GM18861 (cell line): ENCODE results near the gene LBP.
"Not testable (repeated sequence)": the region's sequence is repeated elsewhere in the genome, so short reads cannot be mapped to it uniquely, and the experiment has no call there.

ENCODE experiments used
- ATAC-seq: cut with Tn5 transposase; IDR thresholded peaks from one replicate; pipeline ENCODE4 v1.9.1; 2021; ENCODE audit not compliant: unreplicated experiment

LBP gene

DNA sequence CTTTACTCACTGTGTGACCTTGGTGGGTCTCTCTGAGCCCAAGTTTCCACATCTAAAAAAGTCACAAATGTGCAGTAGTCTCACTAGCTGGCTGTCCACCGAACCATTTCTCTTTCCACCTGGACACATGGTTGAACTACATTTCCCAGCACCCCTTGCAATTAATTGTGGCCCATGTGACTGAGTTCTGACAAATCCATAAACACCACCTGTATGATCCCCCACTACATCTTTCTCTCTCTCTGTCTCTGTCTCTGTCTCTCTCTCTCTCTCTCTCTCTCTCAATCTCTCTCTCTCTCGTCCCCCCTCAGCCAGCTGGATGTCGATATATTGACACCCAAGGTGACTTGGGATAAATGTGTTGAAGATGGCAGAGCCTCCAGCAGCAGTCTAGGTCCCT lies 46.1 kb downstream of the LBP start:
- no peak for ATAC-seq

DNA sequence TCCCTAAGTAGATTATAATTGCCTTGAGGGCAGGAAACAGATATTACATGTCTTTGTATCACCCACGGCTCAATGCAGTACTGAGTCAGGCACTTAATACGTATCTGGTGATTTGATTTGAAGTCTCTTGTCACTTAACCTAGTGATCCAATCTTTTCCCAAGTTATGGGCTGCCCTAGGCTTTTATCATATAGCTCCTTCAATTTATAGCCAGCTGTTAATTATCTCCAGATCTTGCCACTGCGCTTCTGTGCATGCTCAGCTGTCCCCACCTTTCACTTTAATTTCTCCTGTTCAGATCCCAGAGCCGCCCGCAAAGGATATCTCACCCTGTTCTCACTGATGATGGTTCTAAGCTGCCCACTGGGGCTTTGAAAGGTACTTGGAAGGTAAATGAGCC lies 47.0 kb downstream of the LBP start:
- ATAC-seq, result no peak

DNA sequence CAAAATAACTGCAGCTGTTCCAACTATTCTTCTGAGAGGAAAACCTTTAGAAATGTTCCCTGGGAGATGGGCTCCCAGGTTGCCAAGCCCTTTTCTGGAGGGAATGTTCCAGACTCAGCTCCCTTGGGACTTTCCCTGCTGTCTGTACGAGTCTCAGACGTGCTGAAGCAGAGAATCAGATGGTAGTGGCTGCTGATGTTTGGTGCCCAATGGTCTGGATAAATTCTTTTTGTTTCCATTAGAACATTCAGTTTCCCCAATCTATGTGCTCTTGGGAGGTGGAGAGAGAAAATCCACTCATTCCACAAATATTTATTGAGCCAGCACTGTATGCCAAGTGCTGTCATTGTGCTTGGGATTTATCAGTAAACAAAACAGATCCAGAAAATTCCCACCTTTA lies 48.9 kb downstream of the LBP start:
- ATAC-seq, result no peak

DNA sequence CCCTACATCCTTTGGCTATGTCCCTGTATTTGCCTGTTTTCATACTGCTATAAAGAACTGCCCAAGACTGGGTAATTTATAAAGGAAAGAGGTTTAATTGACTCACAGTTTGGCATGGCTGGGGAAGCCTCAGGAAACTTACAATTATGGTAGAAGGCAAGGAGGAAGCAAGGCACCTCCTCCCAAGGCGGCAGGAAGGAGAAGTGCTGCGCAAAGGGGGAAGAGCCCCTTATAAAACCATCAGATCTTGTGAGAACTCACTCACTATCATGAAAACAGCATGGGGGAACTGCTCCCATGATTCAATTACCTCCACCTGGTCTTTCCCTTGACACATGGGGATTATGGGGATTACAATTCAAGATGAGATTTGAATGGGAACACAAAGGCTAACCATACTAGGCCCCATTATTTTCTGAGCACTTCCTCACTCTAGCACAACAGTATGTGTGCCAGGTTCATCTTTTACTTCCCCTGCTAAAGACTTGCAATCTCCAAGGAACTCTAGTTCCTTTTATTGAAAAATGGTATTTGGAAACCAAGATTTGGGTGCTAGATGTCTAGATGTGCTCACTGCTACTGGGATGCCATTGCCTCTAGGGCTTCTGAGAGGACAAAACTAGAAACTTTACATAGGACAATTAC lies 49.6 kb downstream of the LBP start:
- ATAC-seq, result not testable (repeated sequence)

DNA sequence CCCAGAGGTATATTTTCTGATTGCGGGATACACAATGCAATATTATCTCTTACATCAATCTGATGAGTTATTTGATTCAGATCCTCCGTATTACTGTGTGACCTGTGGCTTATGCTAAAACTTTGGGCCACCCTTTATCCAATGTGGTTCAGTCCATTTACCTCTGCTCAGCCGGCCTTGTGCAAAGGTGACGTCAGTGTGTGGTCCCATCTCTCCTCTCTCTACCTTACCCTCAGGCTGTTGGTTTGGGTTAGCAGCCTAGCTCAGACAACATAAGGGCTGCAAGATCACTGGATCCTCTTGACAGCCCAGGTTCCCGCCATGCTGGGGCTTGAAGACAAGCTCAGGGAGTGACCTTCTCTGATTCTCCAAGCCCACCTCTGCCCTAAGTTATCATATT lies 55.8 kb downstream of the LBP start:
- no peak for ATAC-seq

DNA sequence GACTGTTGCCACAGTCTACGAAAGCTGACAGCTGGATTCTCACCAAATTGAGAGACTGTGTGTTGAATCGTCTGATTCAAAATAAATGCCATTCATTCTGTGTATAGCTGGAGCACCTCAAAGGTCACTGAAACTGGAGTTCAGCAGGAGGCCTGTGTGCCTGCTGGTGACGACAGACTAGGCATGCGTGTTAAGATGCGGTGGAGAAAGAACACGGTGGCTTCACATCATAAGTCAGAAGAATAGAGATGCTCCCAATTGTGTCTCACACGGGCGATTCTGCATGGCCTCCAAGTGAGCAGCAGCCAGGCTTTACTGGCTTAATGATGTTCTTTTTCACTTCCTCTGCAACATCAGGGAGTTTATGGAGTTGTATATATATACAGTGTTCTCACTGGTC lies 56.5 kb downstream of the LBP start:
- no peak for ATAC-seq

DNA sequence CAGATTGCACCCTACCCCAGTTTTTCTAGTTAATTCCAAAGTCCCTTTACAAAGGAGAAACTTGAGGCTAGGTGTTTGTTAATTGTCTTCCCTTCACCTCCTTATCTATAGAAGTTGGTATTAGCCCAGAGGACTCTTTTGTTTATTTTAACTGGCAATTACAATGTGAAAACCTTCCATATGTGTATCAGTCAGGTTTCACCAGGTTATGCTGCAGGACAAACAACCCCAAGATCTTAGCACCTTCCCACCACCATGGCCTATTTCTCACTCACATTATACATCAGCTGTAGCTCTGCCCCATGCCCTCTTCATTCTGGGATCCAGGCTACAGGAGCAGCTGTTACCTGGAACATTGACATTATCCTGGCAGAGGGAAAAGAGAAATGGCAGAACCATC lies 57.7 kb downstream of the LBP start:
- ATAC-seq, result no peak

DNA sequence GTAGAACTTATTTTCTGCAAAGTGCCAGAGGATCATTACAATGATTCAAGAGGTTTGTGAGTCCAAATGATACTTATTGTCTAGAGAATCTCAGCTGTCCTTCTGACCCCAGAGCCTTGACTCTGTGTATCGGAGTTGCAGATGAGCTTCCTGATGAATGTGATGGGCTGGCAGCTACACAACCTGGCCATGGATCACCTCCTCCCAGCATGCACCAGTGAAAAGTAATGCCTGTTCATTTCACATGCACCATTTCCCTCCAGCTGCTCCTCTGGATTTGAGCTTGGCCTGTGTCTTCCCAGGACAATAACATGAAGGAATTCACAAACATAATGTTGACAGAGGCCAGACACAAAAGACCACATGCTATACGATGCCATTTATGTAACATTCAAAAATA lies 58.9 kb downstream of the LBP start:
- no peak for ATAC-seq

DNA sequence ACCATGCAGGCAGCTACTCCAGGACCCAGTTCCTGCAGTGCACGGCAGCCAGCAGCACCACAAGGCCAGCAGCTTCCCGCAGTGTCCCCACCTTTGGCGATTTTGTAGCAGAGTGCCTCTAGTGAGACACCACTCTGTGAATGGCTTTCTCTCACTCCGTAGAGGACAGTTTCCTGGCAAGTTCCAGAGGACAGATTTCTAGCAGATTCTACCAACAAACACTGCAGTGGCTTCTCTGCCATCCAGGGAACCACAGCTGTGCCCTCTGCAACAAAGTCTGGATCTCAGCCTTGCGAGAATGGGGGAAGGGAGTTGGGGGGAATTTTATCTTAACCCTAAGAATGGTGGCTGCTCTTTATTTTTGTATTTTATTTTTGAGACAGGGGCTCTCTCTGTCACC lies 60.2 kb downstream of the LBP start:
- no peak for ATAC-seq

DNA sequence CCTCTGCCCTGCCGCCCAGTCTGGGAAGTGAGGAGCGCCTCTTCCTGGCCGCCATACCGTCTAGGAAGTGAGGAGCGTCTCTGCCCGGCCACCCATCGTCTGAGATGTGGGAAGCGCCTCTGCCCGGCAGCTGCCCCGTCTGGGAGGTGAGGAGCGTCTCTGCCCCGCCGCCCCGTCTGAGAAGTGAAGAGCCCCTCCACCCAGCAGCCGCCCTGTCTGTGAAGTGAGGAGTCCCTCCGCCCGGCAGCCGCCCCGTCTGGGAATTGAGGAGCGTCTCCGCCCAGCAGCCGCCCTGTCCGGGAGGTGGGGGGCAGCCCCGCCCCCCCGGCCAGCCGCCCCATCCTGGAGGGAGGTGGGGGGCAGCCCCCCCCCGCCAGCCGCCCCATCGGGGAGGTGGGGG lies 61.0 kb downstream of the LBP start:
- ATAC-seq, result no peak

DNA sequence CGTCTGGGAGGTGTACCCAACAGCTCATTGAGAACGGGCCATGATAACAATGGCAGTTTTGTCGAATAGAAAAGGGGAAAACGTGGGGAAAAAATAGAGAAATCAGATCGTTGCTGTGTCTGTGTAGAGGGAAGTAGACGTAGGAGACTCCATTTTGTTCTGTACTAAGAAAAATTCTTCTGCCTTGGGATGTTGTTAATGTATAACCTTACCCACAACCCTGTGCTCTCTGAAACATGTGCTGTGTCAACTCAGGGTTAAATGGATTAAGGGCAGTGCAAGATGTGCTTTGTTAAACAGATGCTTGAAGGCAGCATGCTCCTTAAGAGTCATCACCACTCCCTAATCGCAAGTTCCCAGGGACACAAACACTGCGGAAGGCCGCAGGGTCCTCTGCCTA lies 61.5 kb downstream of the LBP start:
- not testable (repeated sequence) for ATAC-seq

DNA sequence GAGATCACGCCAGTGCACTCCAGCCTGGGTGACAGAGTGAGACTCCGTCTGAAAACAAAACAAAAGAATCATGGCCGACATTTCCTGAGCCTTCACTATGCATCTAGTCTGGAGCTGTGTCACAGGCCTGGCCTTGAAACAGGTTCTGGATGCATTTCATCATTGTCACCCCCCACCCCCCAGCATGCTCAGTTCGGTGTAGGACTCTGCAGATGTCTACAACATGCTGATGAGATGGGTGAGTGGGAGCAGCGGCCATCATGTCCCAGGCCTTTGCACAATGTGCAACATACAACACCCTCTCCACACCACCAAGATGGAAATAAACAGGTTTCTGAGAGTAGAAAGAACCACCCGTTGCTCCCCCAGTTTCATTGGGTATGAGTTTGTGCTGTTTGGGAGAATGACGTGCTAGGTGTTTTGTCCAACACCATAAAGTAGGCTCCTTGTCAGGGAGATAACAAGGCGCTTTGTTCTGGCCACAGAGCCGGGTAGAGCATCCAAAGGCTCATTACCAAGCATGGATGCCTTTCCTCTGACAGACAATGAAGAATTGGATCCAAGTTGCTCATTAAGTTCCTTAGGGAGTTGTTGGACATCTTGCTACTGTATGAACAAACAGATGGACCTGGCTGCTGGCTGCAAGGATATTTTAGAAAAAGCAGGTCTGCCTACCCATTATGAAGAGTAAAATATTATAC lies 66.7 kb downstream of the LBP start:
- no peak for ATAC-seq

DNA sequence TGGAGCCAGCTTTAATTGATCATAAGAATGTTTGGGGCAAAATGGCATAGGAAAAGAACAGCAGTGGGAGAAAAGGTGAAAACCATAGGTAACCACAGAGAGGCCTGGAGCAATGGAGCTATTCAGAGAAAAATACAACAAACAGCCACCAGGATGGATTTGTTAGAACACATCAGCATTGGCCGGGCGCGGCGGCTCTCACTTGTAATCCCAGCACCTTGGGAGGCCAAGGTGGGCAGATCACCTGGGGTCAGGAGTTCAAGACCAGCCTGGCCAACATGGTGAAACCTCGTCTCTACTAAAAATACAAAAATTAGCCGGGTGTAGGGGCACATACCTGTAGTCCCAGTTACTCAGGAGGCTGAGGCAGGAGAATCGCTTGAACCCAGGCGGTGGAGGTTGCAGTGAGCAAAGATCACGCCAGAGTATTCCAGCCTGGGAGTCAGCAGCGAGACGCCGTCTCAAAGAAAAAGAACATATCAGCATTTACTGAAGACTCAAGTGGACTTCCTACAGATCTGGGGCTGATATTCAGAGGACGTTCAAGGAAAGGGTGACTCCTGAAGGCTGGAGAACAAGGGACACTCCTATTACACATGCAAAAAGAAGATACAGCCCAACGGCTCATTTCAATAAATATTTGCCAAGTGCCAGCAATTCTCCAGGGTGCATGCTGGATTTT lies 68.6 kb downstream of the LBP start:
- ATAC-seq, result no peak

DNA sequence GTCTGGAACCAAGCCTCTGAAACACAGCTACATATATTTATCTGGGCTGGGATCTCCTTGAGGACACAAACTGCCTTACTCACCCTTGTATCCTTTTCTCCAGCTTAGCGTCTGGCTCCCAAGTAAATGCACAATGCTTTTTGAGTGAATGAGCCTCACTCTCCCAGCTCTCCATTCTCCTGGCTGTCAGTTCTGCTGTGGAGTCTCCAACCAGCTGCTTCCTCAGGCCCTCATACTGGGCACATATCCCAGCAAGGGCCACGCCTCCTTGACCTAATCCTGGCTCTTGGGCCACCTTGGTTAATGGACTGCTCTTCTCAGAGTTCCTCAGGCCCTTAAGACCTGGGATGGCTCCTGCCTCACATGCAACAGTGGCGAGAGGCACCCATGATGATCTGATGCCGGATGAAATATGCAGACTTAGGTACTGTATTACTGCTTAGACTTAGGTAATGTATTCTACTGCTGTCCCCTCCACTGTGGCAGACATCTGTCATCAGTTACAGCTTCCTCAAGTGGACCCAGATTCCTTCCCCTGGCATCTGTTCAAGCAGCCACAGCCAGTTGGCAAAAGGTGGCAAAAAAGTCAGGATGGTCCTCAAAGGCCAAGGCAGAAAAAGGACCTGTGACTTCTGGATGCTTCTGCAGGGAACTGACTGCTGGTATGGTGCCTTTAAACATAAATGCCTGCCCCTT lies 72.4 kb downstream of the LBP start:
- no peak for ATAC-seq

DNA sequence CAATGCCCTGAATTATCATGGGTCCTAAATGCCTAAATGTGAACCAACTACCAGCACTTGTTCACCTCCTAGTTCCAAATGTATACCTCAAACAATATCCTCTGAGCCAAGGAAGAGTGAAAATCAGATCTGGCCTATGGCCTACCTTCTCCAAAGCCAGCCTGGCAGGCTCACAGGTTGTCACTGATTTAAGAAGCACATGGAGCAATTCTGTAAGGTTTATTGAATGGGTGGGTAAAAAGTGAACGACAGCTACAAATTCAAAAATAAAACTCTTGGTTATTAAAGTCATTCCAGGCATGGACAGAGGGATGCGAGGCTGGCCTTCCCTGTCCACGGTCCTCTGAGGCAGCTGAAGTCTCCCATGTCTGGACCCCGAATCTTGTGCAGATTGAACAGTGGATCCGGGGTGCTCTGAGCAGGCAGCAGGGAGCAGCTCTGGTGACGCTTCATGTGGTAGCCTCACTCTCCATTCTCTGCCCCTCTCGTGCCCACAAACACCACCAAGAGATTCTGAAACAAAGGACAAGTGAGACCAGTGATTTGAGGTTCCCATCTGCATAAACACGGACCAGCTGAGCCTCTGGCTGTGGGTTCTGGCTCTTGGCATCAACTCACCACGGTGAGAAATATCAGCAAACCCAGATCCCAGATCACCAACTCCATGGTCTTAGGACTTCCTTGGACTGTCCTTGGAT lies 74.3 kb downstream of the LBP start:
- no peak for ATAC-seq

DNA sequence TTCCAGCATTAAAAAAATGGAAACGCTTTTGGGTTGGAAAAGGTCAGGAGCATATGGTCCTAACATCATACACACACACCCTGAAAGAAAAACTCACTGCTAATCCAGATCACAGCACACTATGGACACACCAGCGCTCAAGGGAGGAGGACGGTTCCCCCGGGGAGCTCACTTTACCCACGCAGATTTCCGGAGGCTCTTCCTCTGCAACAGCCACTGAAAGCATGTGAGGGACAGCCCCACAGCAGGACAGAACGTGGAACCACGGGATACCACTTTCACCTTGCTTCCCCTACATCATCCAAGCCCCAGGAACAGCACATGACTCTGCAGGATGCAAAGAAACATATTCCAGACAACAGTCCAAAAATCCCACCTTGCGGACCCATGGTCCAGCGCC lies 75.6 kb downstream of the LBP start:
- ATAC-seq, result no peak

DNA sequence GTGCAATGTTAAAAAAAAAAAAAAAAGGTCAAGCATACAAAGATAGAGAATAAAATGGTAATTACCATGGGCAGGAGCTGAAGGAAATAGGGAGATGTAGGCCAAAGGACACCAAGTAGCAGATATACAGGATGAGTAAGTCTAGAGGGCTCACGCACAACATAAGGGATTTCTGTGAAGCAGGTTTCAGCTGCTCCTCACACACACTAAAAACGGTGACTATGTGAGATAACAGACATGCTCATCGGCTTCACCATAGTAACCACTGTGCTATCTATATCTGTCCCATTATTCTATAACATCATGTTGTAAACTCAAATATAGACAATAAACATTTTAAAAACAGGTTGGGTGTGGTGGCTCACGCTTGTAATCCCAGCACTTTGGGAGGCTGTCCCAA lies 77.3 kb downstream of the LBP start:
- no peak for ATAC-seq

DNA sequence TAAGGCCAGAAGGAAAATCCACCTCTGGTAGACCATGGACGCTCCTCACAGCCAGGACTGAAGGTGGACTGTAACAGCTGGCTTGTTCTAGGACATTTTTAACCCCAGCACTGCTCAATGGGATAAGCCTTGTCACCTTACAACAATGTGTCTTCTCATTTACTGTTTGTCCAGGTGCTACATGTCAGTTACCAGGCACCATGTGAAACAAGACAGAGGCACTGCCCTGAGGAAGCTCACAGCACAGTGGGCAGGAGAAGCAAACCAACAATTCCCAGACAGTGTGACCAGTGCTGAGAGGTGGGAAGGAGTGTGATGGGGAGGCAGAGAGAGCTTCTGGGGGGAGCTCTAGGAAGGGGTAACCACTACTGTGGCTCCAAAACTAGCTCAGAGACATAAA lies 78.1 kb downstream of the LBP start:
- no peak for ATAC-seq

DNA sequence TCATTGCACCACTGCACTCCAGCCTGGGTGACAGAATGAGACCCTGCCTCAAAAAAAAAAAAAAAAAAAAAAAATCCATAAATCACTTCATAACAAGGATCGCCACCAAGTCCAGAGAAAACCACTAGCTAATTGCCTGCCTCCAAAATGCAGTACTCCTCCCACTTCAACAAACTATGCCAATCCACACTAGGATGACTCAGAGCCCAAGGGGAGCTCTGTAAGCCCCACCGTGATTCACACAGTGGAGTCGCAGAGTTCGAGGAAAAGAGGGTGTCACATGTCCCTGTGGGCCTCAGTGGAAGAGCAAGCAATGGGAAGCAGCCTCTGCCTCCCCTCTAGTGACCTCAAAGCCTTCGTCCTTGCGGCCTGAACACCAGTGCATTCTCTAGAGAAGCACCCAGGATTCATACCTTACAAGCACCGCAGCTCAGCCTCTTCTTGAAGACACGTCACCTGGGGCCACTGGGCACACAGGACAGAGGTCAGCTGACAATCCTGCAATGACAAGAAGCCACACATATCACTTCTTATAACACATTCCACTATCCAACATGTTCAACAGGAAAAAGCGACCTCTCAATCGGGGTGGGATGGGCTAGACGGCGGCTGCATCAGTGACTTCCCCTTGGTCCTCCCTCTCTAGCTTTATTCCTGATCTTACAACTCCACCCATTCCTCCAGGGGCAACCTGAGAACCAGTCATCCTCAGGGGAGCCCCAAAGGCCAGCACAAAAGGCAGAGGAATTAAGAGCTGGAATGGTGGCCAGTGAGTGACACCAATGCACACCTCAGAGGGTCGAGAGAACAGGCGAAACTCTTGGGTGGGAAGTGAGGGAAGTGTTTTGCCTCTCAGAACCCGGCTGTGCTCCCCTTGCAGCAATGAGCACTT lies 80.0 kb downstream of the LBP start:
- no peak for ATAC-seq
